HCT116 (cell line): ENCODE data around the gene STT3B. TPM values are rescaled to one million over a fixed set of nuclear protein-coding genes. Genes with fewer than 3 reads are reported as not detected.

Experiments
- ATAC-seq: fragments of 200-7000 bp; cut with Tn5 transposase; 2 replicates; pipeline ENCODE4 v1.9.1; 2020; ENCODE audit warnings: mild to moderate bottlenecking, moderate library complexity
- BruUV-seq: library from RNA; stranded (reverse); fragments of 400-500 nt; replicated peaks from 2 replicates; lab custom pipeline; 2021; lab: Mats Ljungman, UMichigan
- CTCF ChIA-PET: fragments of 300-600 bp; sonication (Branson Sonifier 250); formaldehyde crosslinking; loops from one replicate; lab custom pipeline; 2021; ENCODE audit warnings: antibody characterized with exemption; lab: Charles Lee
- POLR2A ChIA-PET: fragments of 300-600, 350-600 bp; sonication (Branson Sonifier 250); formaldehyde crosslinking; loops from one replicate; lab custom pipeline; 2021; ENCODE audit warnings: antibody characterized with exemption; lab: Charles Lee
- RAD21 ChIA-PET, 2 experiments: fragments of 300-600 bp; sonication (Branson Sonifier 250); formaldehyde crosslinking; loops; one replicate each; lab custom pipeline; 2023; ENCODE audit warnings: low total read pairs in 2 of 2; ENCODE audit not compliant: uncharacterized antibody in 2 of 2, unreplicated experiment in 2 of 2, low non-redundant PET in 1 of 2; lab: Charles Lee
- DNase-seq: peaks from one replicate; pipeline ENCODE4 v3.0.0-alpha.2; 2010; ENCODE audit warnings: low read depth, low spot score
- H2AFZ ChIP-seq: fragments of 200-600 bp; shearing (Covaris generic), sonication (generic); 2 replicates; pipeline ENCODE4 v1.6.1; 2017; ENCODE audit warnings: low read depth, mixed run types, mixed read lengths, antibody characterized with exemption, low read length; ENCODE audit not compliant: poor library complexity, severe bottlenecking
- H3K27ac ChIP-seq: 2 replicates; pipeline ENCODE4 v1.5.1; 2012; ENCODE audit warnings: low read depth, low read length
- H3K27me3 ChIP-seq: fragments of 200-600 bp; sonication (generic); 2 replicates; pipeline ENCODE4 v1.6.1; 2016; ENCODE audit warnings: mixed run types, low read length, mixed read lengths; ENCODE audit not compliant: insufficient read depth
- H3K36me3 ChIP-seq, 2 experiments: fragments of 200-500 bp in 1 of 2; fragments of 200-600 bp in 1 of 2; sonication (Bioruptor generic) in 1 of 2; sonication (generic) in 1 of 2; 2 replicates each; pipeline versions ENCODE4 v1.5.1 to v1.6.1; 2014 to 2016; ENCODE audit warnings: low read length in 2 of 2, inconsistent platforms in 1 of 2, mixed read lengths in 1 of 2, mixed run types in 1 of 2; ENCODE audit not compliant: insufficient read depth in 2 of 2, control insufficient read depth in 1 of 2
- H3K4me1 ChIP-seq, 2 experiments: fragments of 200-600 bp in 1 of 2; sonication (generic) in 1 of 2; 2 replicates each; pipeline versions ENCODE4 v1.5.1 to v1.6.1; 2012 to 2017; ENCODE audit warnings: low read length in 2 of 2, inconsistent platforms in 1 of 2, mild to moderate bottlenecking in 1 of 2, mixed read lengths in 1 of 2, mixed run types in 1 of 2, moderate library complexity in 1 of 2; ENCODE audit not compliant: insufficient read depth in 2 of 2, control insufficient read depth in 1 of 2
- H3K4me2 ChIP-seq: fragments of 200-600 bp; sonication (generic); 2 replicates; pipeline ENCODE4 v1.6.1; 2017; ENCODE audit warnings: mixed run types, low read length, mixed read lengths
- H3K4me3 ChIP-seq, 2 experiments: fragments of 200-600 bp in 1 of 2; sonication (generic) in 1 of 2; replicated peaks in 1 of 2; 2 replicates each; pipeline ENCODE4 v1.5.1; 2011 to 2016; ENCODE audit warnings: low read length in 2 of 2, control low read depth in 1 of 2, low read depth in 1 of 2, mild to moderate bottlenecking in 1 of 2, mixed read lengths in 1 of 2, mixed run types in 1 of 2
- H3K79me2 ChIP-seq: fragments of 200-600 bp; sonication (generic); 2 replicates; pipeline ENCODE4 v1.6.1; 2017; ENCODE audit warnings: mild to moderate bottlenecking, mixed run types, low read length, moderate library complexity, mixed read lengths; ENCODE audit not compliant: insufficient read depth
- H3K9ac ChIP-seq: fragments of 200-600 bp; sonication (generic); 2 replicates; pipeline ENCODE4 v1.6.1; 2016; ENCODE audit warnings: low read length, mixed read lengths
- H3K9me2 ChIP-seq: fragments of 200-600 bp; sonication (generic), shearing (Covaris generic); 2 replicates; pipeline ENCODE4 v1.6.1; 2017; ENCODE audit warnings: mixed run types, mild to moderate bottlenecking, moderate library complexity; ENCODE audit not compliant: insufficient read depth
- H3K9me3 ChIP-seq, 2 experiments: fragments of 200-500 bp in 1 of 2; fragments of 200-600 bp in 1 of 2; sonication (Bioruptor generic) in 1 of 2; sonication (generic) in 1 of 2; 2 replicates each; pipeline ENCODE4 v1.6.1; 2014 to 2017; ENCODE audit warnings: low read length in 2 of 2, mixed read lengths in 2 of 2, inconsistent platforms in 1 of 2, low read depth in 1 of 2, mild to moderate bottlenecking in 1 of 2, mixed run types in 1 of 2, moderate library complexity in 1 of 2; ENCODE audit not compliant: control insufficient read depth in 1 of 2, insufficient read depth in 1 of 2
- H4K20me1 ChIP-seq: fragments of 200-600 bp; sonication (generic), shearing (Covaris generic); 2 replicates; pipeline ENCODE4 v1.6.1; 2017; ENCODE audit warnings: mixed run types, mild to moderate bottlenecking, moderate library complexity; ENCODE audit not compliant: insufficient read depth
- EZH2 ChIP-seq: fragments of 200-600 bp; sonication (generic); IDR thresholded peaks from 2 replicates; pipeline ENCODE4 v1.6.1; 2017; ENCODE audit warnings: antibody characterized with exemption, mixed run types
- EZH2phosphoT487 ChIP-seq: fragments of 200-600 bp; IDR thresholded peaks from 2 replicates; pipeline ENCODE4 v1.6.1; 2018; ENCODE audit warnings: antibody characterized with exemption, borderline replicate concordance
- SIN3A ChIP-seq: IDR thresholded peaks from 2 replicates; pipeline ENCODE4 v1.6.1; 2012; ENCODE audit warnings: low read depth
- SP1 ChIP-seq: IDR thresholded peaks from 2 replicates; pipeline ENCODE4 v1.6.1; 2012; ENCODE audit warnings: low read depth
- SRF ChIP-seq: IDR thresholded peaks from 2 replicates; pipeline ENCODE4 v1.6.1; 2012; ENCODE audit warnings: low read depth
- TCF7L2 ChIP-seq: IDR thresholded peaks from 2 replicates; pipeline ENCODE4 v1.7.0; 2011; ENCODE audit warnings: borderline replicate concordance, inconsistent platforms; ENCODE audit not compliant: insufficient read depth, insufficient read length; ENCODE audit errors: extremely low read depth
- ZFX ChIP-seq: fragments of 450-650 bp; IDR thresholded peaks from 2 replicates; pipeline ENCODE4 v1.6.1; 2017
- intact Hi-C: fragments of 100-400 bp; cut with micrococcal nuclease; formaldehyde crosslinking; loops from 2 replicates; pipeline ENCODE4 v1.10.0; 2022
- total RNA-seq: library from RNA; stranded (reverse); gene quantifications from one replicate; pipeline ENCODE4 v1.2.1, GENCODE V29; 2021; ENCODE audit not compliant: unreplicated experiment
- TF ChIP-seq, protein P1 (sequence below): IDR thresholded peaks from 2 replicates; pipeline ENCODE4 v1.6.1; 2012; ENCODE audit warnings: low read depth

The STT3B gene
- total RNA-seq, 1 experiment from 2014 or later, result 131 TPM

DNA sequence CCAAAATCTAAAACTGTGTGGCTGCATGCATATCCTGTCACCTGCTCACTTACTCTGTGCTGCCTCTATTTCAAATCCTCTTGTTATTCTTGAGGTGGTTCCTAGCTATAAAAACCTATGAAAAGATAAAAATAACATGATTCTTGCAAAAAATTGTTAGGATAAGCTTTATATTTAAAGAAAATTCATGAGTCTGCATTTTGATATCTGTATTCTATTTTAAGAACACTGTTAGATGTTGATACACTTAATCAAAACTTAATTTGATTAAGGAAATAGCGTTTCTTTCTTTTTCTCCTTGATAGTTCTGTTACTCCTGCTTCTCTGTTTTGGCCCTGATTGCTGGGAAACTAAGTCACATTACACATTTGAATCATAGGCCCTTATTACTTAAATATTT lies 22.5 kb downstream of the STT3B start:
- H4K20me1 ChIP-seq, result peaks cover 60% of the 10 kb centered on the region; the same call in 1 of the 2 replicates
- POLR2A ChIA-PET, result no interaction called here

More for the DNA sequence above, 22.5 kb downstream of the STT3B start:
- Histone ChIP-seq H3K4me3 (no peak overlapping the region), H2AFZ (no peak overlapping the region), H3K9me3 (no peaks in the 10 kb centered on the region), H3K9me2 (no peaks in the 10 kb centered on the region), H3K4me2 (no peak overlapping the region), H3K4me1 (peaks cover 0 to 5% of the 10 kb centered on the region in 2 experiments; a peak in 2 of 4 replicates), H3K9ac (no peak overlapping the region), H3K27me3 (no peaks in the 10 kb centered on the region), H3K36me3 (no peaks in the 10 kb centered on the region), H3K27ac (no peak overlapping the region), H3K79me2 (peaks cover 99% of the 10 kb centered on the region)
- ATAC-seq, result no peak
- ChIA-PET CTCF (no interaction called here), RAD21 (no interaction called here)
- DNase-seq, result no peak
- TF ChIP-seq EZH2phosphoT487 (no peak), ZFX (no peak), EZH2 (no peak), SRF (no peak), TCF7L2 (no peak), SIN3A (no peak), SP1 (no peak)
- TF ChIP-seq, protein P1, sequence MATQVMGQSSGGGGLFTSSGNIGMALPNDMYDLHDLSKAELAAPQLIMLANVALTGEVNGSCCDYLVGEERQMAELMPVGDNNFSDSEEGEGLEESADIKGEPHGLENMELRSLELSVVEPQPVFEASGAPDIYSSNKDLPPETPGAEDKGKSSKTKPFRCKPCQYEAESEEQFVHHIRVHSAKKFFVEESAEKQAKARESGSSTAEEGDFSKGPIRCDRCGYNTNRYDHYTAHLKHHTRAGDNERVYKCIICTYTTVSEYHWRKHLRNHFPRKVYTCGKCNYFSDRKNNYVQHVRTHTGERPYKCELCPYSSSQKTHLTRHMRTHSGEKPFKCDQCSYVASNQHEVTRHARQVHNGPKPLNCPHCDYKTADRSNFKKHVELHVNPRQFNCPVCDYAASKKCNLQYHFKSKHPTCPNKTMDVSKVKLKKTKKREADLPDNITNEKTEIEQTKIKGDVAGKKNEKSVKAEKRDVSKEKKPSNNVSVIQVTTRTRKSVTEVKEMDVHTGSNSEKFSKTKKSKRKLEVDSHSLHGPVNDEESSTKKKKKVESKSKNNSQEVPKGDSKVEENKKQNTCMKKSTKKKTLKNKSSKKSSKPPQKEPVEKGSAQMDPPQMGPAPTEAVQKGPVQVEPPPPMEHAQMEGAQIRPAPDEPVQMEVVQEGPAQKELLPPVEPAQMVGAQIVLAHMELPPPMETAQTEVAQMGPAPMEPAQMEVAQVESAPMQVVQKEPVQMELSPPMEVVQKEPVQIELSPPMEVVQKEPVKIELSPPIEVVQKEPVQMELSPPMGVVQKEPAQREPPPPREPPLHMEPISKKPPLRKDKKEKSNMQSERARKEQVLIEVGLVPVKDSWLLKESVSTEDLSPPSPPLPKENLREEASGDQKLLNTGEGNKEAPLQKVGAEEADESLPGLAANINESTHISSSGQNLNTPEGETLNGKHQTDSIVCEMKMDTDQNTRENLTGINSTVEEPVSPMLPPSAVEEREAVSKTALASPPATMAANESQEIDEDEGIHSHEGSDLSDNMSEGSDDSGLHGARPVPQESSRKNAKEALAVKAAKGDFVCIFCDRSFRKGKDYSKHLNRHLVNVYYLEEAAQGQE, result no peak
- intact Hi-C loops, result no loop called here
- BruUV-seq, result no TSS peak
